Ectodermal cell (in vitro differentiated cells): ENCODE data around the gene RNF207.

Experiments used
- H3K27ac ChIP-seq: 2 replicates; pipeline ENCODE4 v1.7.0; 2013; ENCODE audit warnings: mild to moderate bottlenecking, low read depth, low read length; ENCODE audit not compliant: insufficient read depth, poor library complexity, severe bottlenecking
- H3K27me3 ChIP-seq: 2 replicates; pipeline ENCODE4 v1.7.0; 2013; ENCODE audit warnings: mild to moderate bottlenecking, low read length; ENCODE audit not compliant: insufficient read depth, control insufficient read depth, poor library complexity, severe bottlenecking
- H3K36me3 ChIP-seq: one replicate; pipeline ENCODE4 v1.7.0; 2013; ENCODE audit warnings: low read length; ENCODE audit not compliant: control insufficient read depth, insufficient read depth
- H3K4me1 ChIP-seq: one replicate; pipeline ENCODE4 v1.7.0; 2013; ENCODE audit warnings: low read length; ENCODE audit not compliant: control insufficient read depth, insufficient read depth
- H3K4me3 ChIP-seq: 2 replicates; pipeline ENCODE4 v1.7.0; 2013; ENCODE audit warnings: low read depth, low read length, control low read depth; ENCODE audit not compliant: insufficient read depth
- H3K9me3 ChIP-seq: 2 replicates; pipeline ENCODE4 v1.7.0; 2013; ENCODE audit warnings: mild to moderate bottlenecking, low read length, moderate library complexity; ENCODE audit not compliant: control insufficient read depth
- WGBS, 2 experiments: methylation state at CpG; one replicate each; pipeline ENCODE4 v1.1.7; 2013; ENCODE audit warnings: missing lambda C conversion rate in 2 of 2; 5-methylcytosine and 5-hydroxymethylcytosine counted together

The RNF207 gene

GRCh38 chr1:6174621-6175410, 31.1 kb upstream of the RNF207 start:
- Histone ChIP-seq H3K27ac (no peak overlapping the region), H3K36me3 (no peaks in the 10 kb centered on the region), H3K27me3 (peaks cover 48% of the 10 kb centered on the region), H3K4me1 (no peaks in the 10 kb centered on the region), H3K9me3 (no peaks in the 10 kb centered on the region), H3K4me3 (no peak overlapping the region)
- WGBS, 2 experiments, result 92 to 94% methylated on average over 5 of the region's 5 CpGs

GRCh38 chr1:6175411-6175828, 30.5 kb upstream of the RNF207 start:
- 93 to 94% methylated on average over 6 of the region's 6 CpGs for WGBS, 2 experiments
- no peak overlapping the region for H3K4me3 ChIP-seq
- peaks cover 54% of the 10 kb centered on the region for H3K27me3 ChIP-seq
- H3K4me1 ChIP-seq, result no peaks in the 10 kb centered on the region
- no peaks in the 10 kb centered on the region for H3K36me3 ChIP-seq
- H3K9me3 ChIP-seq, result no peaks in the 10 kb centered on the region
- no peak overlapping the region for H3K27ac ChIP-seq

- Histone ChIP-seq H3K27ac (no peak overlapping the region), H3K27me3 (peaks cover 68% of the 10 kb centered on the region), H3K9me3 (no peaks in the 10 kb centered on the region), H3K36me3 (no peaks in the 10 kb centered on the region), H3K4me1 (no peaks in the 10 kb centered on the region), H3K4me3 (no peak overlapping the region)
- 80 to 85% methylated on average over 5 of the region's 5 CpGs for WGBS, 2 experiments
Observed at GRCh38 chr1:6176779-6177178, 29.1 kb upstream of the RNF207 start.

GRCh38 chr1:6177681-6178380, 28.1 kb upstream of the RNF207 start:
- Histone ChIP-seq H3K4me3 (no peak overlapping the region), H3K27ac (no peak overlapping the region), H3K4me1 (no peaks in the 10 kb centered on the region), H3K9me3 (no peaks in the 10 kb centered on the region), H3K27me3 (peaks cover 76% of the 10 kb centered on the region), H3K36me3 (no peaks in the 10 kb centered on the region)
- WGBS, 2 experiments, result 89% methylated on average over 18 of the region's 18 CpGs

GRCh38 chr1:6178751-6179563, 27.0 kb upstream of the RNF207 start:
- WGBS, 2 experiments, result 9% methylated on average over 51 of the region's 51 CpGs
- no peaks in the 10 kb centered on the region for H3K4me1 ChIP-seq
- peak overlapping the region; percentile 16 for H3K4me3 ChIP-seq
- H3K36me3 ChIP-seq, result no peaks in the 10 kb centered on the region
- peaks cover 82% of the 10 kb centered on the region for H3K27me3 ChIP-seq
- no peaks in the 10 kb centered on the region for H3K9me3 ChIP-seq
- no peak overlapping the region for H3K27ac ChIP-seq

- no peaks in the 10 kb centered on the region for H3K4me1 ChIP-seq
- WGBS, 2 experiments, result 1% methylated on average over 75 to 77 of the region's 92 CpGs
- H3K27ac ChIP-seq, result no peak overlapping the region
- H3K9me3 ChIP-seq, result no peaks in the 10 kb centered on the region
- no peaks in the 10 kb centered on the region for H3K36me3 ChIP-seq
- H3K27me3 ChIP-seq, result peaks cover 82% of the 10 kb centered on the region
- H3K4me3 ChIP-seq, result peak overlapping the region; percentile 16
Observed at GRCh38 chr1:6179564-6180175, 26.2 kb upstream of the RNF207 start.

- H3K27me3 ChIP-seq, result peaks cover 78% of the 10 kb centered on the region
- no peaks in the 10 kb centered on the region for H3K36me3 ChIP-seq
- 2 to 3% methylated on average over 57 of the region's 57 CpGs for WGBS, 2 experiments
- no peak within 1 kb of the TSS for H3K27ac ChIP-seq
- peak within 1 kb of the TSS; percentile 16 for H3K4me3 ChIP-seq
- H3K9me3 ChIP-seq, result no peaks in the 10 kb centered on the region
- no peaks in the 10 kb centered on the region for H3K4me1 ChIP-seq
Observed at GRCh38 chr1:6180268-6180706, 25.6 kb upstream of the RNF207 start, which contains the start of gene CHD5. Gene CHD5 (minus strand): TSS chr1:6180321. CDS start chr1:6180023, 298 bp downstream.

- Histone ChIP-seq H3K4me1 (no peaks in the 10 kb centered on the region), H3K9me3 (no peaks in the 10 kb centered on the region), H3K4me3 (no peak overlapping the region), H3K27ac (no peak overlapping the region), H3K36me3 (no peaks in the 10 kb centered on the region), H3K27me3 (peaks cover 73% of the 10 kb centered on the region)
- 9 to 11% methylated on average over 36 of the region's 36 CpGs for WGBS, 2 experiments
Observed at GRCh38 chr1:6180707-6181311, 25.1 kb upstream of the RNF207 start.

GRCh38 chr1:6181347-6181770, 24.6 kb upstream of the RNF207 start:
- whole genome bisulfite sequencing, 2 experiments, result 29 to 34% methylated on average over 10 of the region's 10 CpGs
- H3K27me3 ChIP-seq, result peaks cover 68% of the 10 kb centered on the region
- no peak overlapping the region for H3K4me3 ChIP-seq

More at GRCh38 chr1:6181347-6181770, 24.6 kb upstream of the RNF207 start:
- no peaks in the 10 kb centered on the region for H3K9me3 ChIP-seq
- H3K27ac ChIP-seq, result no peak overlapping the region
- H3K36me3 ChIP-seq, result no peaks in the 10 kb centered on the region
- no peaks in the 10 kb centered on the region for H3K4me1 ChIP-seq
